Dermis microvascular lymphatic vessel endothelial cell (primary cell): ENCODE data around the gene SH3BP5. TPM values are rescaled to one million over a fixed set of nuclear protein-coding genes. Genes with fewer than 3 reads are reported as not detected.

ENCODE experiments used
- DNase-seq, 2 donors: peaks; one replicate each; pipeline versions ENCODE4 v3.0.0 to v3.0.0-alpha.2; 2010; ENCODE audit warnings: low read depth in 2 of 2
- total RNA-seq: library from RNA; depleted of rRNA; stranded (reverse); fragments of >200 nt; gene quantifications from 2 replicates; pipeline ENCODE4 v1.2.1, GENCODE V29; 2014

SH3BP5 gene
- total RNA-seq, 1 donor from 2014 or later = 53.1 TPM

GRCh38 chr3:15260531-15260930 lies 71.9 kb downstream of the SH3BP5 start:
- no peak for DNase-seq

GRCh38 chr3:15258720-15259119 lies 73.7 kb downstream of the SH3BP5 start:
- no peak for DNase-seq

GRCh38 chr3:15256861-15257341 lies 75.5 kb downstream of the SH3BP5 start:
- no peak for DNase-seq

DNA sequence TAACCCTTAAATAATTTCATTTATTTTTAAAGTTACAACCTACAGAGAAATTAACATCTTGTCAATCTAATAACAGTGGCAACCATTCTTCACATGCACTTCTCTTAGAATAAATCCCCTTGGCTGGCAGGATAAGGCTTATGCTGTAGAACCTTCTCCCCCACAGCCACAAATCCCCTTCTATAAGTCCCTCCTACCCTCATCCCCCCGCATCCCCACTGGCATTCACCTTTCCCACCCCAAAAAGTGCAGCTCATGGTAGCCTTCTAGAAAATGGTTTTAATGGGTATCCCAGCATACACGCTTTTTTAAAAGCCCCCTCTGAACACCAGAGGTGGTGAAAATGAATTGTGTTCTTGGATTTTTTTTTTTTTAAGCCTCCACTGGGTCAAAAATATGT lies 77.2 kb downstream of the SH3BP5 start:
- no peak for DNase-seq

DNA sequence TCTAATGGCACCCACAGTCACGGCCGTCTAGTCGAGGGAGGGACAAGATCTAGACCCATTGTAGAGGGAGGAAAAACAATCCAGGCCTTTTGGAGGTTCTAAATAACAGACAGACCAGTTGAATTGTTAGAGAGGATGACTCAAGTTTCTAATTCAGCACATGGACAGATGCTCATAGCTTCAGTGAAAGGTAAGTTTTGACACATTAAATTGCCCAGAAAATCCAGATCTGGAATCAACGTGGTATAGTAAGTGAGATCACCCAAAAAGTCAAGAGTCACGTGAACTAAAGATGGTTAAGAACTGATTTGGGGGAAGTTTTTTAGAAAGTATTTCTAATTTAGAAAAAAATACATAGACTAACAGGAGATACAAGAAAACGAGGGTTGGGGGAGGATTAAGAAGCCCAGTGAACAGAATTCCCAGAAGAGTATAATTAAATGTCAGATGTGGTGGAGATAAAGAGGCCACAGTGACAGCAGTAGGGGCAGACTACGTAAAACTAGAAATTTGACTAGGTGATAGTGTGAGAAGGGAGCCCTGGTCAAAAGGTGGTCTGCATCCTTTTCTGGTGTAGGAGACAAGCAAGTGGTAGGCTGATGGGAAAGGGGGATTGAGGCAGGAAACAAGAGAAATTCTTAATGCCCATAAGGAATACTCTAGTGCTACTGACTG lies 79.2 kb downstream of the SH3BP5 start:
- DNase-seq = no peak

DNA sequence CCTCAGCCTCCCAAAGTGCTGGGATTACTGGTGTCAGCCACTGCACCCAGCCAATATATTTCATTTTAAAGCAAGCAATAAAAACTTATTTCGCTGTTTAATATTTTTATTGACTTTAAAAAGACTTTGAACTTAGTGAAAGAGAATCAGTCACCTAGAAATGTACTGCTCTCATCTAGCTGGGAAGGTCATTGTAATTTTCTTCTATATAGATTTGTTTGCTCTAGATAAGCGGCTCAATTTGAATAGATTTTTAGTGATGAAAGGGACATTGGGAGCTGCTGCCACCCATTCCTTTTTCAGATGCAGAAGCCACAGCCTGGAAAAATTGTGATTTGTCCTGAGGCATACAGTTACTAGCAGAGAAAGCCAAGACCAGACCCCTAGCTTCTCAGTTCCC lies 86.2 kb downstream of the SH3BP5 start:
- no peak for DNase-seq

DNA sequence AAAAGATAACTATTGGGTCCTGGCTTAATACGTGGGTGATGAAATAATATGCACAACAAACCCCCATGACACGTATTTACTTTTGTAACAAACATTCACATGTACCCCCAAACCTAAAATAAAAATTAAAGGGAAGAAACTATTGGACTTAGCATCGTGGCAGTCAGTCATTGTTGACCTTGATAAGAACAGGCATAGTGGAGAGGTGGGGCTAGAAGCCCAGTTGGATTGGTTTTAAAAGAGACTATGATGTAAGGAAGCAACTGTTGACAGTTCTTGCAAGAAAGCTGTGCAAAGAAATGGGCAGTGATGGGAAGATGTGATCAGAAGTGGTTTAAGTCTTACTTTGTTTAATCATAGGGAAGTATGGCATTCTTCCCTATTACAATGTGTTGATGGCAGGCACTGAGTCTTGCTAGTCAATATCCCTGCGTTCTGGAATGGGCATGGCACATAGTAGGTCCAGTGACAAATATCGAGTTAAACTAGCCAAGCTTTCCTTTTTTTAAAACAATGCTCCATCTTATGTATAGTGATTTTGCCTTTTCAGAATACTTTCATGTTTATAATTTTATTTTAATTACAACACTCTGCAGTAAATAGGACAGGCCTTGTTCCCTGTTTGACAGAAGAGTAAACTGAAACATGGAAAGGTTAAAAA lies 88.4 kb downstream of the SH3BP5 start:
- no peak for DNase-seq

DNA sequence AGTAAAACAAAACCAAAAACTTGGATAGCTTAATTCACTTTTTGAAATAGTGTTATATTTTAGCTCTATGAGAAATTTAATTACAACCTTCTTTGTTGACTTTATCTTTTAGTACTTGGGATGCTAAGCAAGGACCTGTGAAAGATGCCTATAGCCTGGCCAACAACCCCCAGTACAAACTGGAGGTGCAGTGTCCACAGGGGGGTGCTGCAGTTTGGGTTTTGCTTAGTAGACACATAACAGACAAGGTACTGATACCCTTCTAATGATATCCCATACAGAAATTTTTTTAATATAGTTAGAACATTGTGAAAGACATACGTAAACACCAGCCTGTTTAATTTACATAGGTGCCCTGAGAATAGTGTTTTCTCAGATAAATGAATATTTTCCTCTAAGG lies 91.0 kb downstream of the SH3BP5 start:
- DNase-seq = peak; percentile 4 to 42

GRCh38 chr3:15229262-15229661 lies 103.1 kb downstream of the SH3BP5 start:
- DNase-seq = no peak

GRCh38 chr3:15228147-15228546 lies 104.2 kb downstream of the SH3BP5 start:
- no peak for DNase-seq

- DNase-seq = no peak
Observed at GRCh38 chr3:15223685-15224572, 108.5 kb downstream of the SH3BP5 start.

DNA sequence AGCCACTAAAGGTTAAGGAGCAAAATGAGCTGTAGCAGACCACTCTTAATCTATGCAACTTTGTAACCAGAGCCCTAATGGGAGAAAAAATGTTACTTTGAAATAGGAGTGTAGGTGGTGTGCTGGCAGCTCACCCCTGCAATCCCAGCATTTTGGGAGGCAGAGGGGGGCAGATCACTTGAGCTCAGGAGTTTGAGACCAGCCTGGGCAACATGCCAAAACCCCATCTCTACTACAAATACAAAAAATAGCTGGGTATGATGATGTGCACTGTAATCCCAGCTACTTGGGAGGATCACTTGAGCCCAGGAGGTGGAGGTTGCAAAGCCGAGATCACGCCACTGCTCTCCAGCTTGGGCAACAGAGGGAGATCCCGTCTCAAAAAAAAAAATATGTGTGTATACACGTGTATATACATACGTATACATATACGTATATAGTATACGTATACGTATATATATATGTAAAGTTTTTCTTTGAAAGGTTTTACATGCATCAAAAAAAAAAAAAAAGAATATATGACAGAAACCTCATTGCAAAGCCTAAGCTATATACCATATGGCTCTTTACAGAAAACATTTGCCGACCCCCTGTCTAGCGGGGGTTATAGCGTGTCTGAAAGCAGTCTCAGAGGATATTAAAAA lies 110.7 kb downstream of the SH3BP5 start:
- DNase-seq = no peak

GRCh38 chr3:15220661-15221060 lies 111.7 kb downstream of the SH3BP5 start:
- no peak for DNase-seq

- DNase-seq = no peak
Observed at GRCh38 chr3:15220056-15220455, 112.3 kb downstream of the SH3BP5 start.

DNA sequence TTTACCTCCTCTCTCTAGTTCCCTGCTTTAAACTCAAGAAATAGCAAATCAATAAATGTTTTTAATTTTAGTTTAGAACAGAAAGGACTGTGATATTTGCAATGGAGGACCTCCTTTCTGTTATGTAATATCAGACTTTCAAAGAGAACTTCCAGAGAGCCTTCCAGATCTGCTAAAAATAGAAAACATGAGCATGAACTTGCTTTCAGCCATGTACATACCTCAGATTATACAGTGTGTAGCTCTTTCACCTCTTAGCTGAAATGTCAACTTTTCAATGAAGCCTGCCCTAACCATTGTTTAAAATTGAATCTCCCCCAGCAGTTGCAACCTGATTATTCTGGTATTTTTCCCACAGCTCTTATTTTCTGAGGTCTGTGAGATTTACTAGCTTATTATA lies 113.7 kb downstream of the SH3BP5 start:
- no peak for DNase-seq

- no peak for DNase-seq
Observed at GRCh38 chr3:15217841-15218267, 114.5 kb downstream of the SH3BP5 start.

GRCh38 chr3:15217011-15217671 lies 115.2 kb downstream of the SH3BP5 start:
- DNase-seq = no peak

DNA sequence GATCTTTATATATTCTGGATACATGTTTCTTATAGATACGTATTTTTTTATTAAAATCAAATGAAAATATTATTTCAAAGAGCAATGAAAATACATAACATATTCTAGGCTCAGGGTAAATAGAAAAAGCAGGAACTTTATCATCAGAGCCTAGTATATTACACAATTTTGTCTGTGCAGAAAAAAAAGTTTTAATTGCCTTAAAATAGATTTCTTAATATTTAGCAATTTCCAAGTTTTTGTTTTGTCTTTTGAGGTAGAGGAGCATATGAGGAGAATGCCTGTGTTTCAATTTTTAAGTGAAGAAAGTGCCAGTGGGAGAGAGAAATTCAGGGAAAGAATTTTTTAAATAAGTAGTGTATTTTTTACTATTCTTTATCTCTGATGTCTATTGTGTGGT lies 115.9 kb downstream of the SH3BP5 start:
- no peak for DNase-seq

DNA sequence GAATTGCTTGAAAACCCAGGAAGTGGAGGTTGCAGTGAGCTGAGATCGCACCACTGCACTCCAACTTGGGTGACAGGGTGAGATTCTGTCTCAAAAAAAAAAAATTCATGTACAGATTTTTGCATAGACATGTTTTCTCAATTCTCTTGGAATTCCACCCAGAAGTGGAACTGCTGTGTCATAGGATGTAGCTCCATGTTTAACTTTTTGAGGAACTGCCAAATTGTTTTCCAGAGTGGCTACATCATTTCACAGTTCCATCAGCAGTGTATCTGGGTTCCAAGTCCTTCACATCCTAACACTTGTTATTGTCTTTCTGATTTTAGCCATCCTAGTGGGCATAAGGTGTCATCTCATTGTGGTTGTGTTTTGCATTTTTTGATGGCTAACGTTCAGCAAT lies 116.4 kb downstream of the SH3BP5 start:
- DNase-seq = no peak

DNA sequence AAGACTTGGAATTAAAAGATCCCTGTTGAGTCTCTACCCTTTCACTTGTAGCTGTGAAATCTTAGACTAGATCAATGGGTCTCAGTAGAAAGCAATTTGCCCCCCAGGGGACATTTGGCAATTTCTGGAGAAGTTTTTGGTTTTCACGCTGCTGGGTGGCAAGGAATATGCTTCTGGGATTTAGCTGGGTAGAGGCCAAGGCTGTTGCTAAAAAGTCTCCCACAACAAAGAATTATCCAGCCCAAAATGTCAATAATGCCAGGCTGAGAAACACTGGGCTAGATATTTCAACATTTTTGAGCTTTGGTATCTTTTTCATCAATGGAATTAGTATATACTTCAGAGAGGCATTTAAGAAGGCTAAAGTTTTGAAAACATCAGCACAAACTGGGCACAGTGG lies 117.6 kb downstream of the SH3BP5 start:
- DNase-seq = no peak

DNA sequence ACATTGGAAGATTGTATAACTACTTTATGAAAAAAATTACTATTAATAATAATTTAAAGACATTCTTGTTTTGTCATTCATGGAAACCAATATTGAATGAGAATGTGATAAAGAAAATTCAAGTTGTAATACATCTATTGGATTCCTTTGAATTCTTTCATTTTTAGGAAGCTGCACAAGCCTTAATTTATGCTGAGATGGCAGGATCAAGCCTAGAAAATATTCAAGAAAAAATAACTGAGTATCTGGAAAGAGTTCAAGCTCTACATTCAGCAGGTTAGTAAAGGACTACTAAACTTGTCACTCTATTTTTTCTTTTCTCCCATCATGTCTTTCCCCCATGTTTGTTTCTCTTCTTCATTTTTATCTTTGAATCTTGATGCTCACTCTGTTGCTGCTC lies 120.4 kb downstream of the SH3BP5 start:
- no peak for DNase-seq
